ENCODE data around the gene CDH4.

DNA sequence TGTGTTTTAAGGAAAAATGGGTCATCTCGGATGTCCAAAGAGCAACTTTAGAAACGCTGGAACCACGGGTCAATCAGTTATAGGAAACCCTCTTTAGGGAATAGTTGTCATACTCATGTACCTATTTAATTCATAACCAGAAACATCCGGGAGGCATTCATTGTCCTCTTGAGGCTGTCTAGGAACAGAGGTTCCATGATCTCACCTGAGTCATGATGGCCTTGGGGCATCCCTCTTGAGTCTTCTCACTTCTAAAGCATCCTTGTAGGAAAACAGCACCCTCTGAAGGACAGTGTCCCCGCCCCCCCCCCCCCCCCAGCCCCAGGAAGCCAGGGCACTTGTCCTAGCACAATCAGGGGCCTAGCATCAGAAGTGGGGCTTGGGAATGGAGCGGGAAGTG lies 46.3 kb upstream of the CDH4 start:
- TF ChIP-seq, protein P1, sequence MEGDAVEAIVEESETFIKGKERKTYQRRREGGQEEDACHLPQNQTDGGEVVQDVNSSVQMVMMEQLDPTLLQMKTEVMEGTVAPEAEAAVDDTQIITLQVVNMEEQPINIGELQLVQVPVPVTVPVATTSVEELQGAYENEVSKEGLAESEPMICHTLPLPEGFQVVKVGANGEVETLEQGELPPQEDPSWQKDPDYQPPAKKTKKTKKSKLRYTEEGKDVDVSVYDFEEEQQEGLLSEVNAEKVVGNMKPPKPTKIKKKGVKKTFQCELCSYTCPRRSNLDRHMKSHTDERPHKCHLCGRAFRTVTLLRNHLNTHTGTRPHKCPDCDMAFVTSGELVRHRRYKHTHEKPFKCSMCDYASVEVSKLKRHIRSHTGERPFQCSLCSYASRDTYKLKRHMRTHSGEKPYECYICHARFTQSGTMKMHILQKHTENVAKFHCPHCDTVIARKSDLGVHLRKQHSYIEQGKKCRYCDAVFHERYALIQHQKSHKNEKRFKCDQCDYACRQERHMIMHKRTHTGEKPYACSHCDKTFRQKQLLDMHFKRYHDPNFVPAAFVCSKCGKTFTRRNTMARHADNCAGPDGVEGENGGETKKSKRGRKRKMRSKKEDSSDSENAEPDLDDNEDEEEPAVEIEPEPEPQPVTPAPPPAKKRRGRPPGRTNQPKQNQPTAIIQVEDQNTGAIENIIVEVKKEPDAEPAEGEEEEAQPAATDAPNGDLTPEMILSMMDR (IDR thresholded peaks at IDR 0.05; ENCODE audit: insufficient read depth, low read length, poor library complexity, severe bottlenecking): no peak
- TF ChIP-seq EZH2phosphoT487 (conservative IDR thresholded peaks at IDR 0.05; ENCODE audit: low read length): no peak
